Retinal pigment epithelial cell (primary cell): ENCODE measurements around the gene SPR.

Experiments used
- DNase-seq: peaks from one replicate; pipeline ENCODE4 v3.0.0-alpha.2; 2010; ENCODE audit warnings: low read depth
- H3K4me3 ChIP-seq: 2 replicates; pipeline ENCODE4 v1.5.1; 2011; ENCODE audit warnings: mild to moderate bottlenecking, low read length, control low read depth, moderate library complexity
- TF ChIP-seq, protein P1 (sequence below): conservative IDR thresholded peaks from 2 replicates; pipeline ENCODE4 v1.5.1; 2011; ENCODE audit warnings: low read depth, low read length, control low read depth, inconsistent platforms

Gene SPR

DNA sequence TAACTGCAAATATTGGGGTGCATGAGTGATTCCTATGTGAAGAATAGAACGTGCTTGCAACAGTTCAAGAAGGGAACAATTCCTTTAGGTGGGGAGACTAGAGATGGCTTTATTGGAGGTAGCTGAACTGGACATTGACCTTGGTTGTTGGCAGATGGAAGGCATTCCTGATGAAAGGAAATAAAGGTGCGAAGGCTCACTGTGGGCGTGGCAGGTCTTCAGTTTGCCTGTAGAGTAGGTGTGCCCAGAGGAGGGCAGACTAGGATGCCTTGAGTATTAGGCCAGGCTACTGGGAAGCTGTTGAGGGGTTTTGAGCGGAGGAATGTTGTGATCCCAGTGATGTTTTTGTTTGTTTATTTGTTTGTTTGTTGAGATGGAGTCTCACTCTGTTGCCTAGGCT, 2.8 kb downstream of the SPR start:
- DNase-seq: no peak
- TF ChIP-seq, protein P1, sequence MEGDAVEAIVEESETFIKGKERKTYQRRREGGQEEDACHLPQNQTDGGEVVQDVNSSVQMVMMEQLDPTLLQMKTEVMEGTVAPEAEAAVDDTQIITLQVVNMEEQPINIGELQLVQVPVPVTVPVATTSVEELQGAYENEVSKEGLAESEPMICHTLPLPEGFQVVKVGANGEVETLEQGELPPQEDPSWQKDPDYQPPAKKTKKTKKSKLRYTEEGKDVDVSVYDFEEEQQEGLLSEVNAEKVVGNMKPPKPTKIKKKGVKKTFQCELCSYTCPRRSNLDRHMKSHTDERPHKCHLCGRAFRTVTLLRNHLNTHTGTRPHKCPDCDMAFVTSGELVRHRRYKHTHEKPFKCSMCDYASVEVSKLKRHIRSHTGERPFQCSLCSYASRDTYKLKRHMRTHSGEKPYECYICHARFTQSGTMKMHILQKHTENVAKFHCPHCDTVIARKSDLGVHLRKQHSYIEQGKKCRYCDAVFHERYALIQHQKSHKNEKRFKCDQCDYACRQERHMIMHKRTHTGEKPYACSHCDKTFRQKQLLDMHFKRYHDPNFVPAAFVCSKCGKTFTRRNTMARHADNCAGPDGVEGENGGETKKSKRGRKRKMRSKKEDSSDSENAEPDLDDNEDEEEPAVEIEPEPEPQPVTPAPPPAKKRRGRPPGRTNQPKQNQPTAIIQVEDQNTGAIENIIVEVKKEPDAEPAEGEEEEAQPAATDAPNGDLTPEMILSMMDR: no peak
- no peak overlapping the region for H3K4me3 ChIP-seq

DNA sequence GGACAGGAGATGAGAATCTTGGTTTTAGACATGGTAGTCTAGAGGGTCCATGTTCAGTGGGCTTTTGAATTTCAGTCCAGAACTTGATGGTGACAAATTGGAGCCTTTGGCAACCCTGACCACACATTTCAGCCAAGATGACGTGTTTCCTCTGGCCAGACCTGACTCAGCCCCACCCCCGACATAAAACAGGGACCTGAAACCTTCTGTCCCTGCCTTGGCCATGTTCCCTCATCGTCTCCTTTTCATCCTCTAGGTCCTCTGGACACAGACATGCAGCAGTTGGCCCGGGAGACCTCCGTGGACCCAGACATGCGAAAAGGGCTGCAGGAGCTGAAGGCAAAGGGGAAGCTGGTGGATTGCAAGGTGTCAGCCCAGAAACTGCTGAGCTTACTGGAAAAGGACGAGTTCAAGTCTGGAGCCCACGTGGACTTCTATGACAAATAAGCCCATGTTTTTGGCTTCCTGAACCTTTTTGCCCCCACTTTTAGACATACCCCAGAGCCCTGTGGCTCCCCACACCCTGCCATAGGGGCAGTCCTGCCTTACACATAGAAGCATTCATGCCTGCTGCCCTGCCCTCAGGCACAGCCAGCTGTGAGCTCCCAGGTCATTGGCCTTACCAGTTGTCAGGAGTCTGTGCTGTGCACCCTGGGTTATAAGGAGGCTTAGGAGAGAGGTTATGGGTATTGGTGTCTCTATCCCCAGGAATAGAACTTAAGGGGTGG, 4.0 kb downstream of the SPR start:
- TF ChIP-seq, protein P1: no peak
- H3K4me3 ChIP-seq: no peak overlapping the region
- DNase-seq: no peak

DNA sequence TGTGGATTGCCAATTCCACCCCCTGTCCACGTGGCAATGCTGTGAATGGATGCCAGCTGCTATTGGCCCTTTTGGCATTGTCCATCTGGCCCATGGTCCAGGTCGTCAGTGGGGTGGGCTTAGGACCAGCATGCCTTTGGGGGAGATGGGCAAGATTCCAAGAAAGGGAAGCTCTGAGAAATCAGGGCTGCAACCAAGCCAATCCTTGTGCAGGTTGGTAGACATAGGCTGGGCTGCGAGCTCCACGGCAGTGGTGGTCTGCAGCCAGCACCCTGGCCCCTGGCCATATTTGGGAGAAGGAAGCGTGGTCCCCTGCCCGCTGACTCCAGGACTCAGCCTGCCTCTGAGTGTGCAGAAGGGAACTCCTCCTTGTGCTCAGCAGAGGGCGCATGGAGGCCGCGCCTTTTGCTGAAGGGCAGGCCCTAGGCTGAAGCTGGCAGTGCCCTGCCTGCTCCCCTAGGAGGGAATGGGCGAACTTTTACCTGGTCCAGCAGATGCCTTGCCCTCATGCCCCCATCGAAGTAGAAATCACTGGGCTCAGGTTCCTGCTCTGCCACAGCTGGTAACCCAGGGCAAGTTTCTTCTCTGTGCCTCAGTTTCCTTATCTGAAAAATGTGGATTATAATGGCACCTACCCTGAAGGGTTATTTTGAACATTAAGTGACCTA, 5.4 kb downstream of the SPR start:
- no peak for DNase-seq
- TF ChIP-seq, protein P1: peak; percentile 88
- no peak overlapping the region for H3K4me3 ChIP-seq

DNA sequence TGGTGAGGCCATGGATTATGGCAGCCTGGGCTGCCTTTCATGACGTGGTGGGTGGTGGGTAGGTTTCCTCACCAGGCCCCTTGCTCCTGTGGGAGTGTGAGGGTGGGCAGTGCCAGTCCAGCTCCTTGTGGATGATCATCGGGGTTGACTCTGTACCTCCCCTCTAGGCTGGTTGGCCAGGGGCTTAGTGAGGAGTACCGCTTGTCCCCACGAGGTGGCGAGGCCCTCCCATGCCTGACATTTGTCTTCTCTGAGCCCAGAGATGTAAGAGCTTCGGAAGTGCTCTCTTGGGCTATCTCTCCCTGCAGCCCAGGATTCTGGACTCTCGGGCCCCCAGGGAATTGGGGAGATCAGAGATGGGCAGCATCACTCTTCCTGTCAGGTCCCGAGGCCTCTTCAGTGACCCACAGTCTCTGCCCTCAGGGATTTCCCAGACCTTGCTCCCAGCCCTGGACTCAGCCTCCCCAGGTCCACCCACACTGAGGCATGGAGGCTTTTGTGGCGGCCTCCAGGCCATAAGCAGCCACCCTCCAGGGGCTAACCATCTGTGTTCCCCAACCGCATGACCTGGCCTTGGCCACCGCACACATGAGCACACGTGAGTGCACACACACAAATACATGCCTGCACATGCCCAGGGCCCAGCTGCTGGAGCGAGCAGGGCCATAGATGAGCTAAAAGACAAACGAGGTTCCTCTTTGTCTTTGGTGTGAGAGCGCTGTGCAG, 6.5 kb downstream of the SPR start:
- no peak overlapping the region for H3K4me3 ChIP-seq
- no peak for DNase-seq
- TF ChIP-seq, protein P1: peak; percentile 91

- no peak for DNase-seq
- TF ChIP-seq, protein P1: no peak
- H3K4me3 ChIP-seq: no peak overlapping the region
These were observed 7.3 kb downstream of the SPR start for GRCh38 chr2:72894514-72894913.

DNA sequence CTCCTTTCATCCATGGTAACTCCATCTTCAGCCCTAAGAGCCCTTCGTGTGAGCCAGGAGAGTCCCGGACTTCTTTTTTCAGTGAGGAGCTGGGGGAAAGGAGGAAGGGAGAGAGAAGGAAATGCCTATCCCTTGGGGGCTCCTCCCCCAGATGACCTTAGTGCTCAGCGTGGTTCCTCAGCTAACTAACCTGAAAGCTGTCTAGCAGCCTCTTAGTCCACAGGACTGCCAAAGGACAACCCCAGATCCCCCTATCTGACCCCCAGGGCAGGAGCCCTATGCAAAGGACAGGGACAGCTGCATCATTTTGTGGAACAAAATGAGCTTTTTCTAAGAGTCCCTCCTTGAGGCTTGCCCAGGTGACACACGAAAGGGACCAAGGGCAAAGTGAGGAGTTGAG, 7.9 kb downstream of the SPR start:
- H3K4me3 ChIP-seq: no peak overlapping the region
- TF ChIP-seq, protein P1: no peak
- DNase-seq: no peak
